Measurements from ENCODE around the gene GNLY. TPM values are rescaled to one million over a fixed set of nuclear protein-coding genes. Genes with fewer than 3 reads are reported as not detected.

GNLY gene
- total RNA-seq, 1 donor from 2014 or later: not detected

- Mint-ChIP-seq H3K27ac (ENCODE audit: unreplicated experiment) (no peak overlapping the region), H3K27me3 (ENCODE audit: low read depth, unreplicated experiment) (no peaks in the 10 kb centered on the region), H3K4me1 (ENCODE audit: low read depth, unreplicated experiment) (no peaks in the 10 kb centered on the region), H3K4me3 (ENCODE audit: unreplicated experiment) (no peak overlapping the region), H3K9me3 (ENCODE audit: unreplicated experiment) (no peaks in the 10 kb centered on the region), H3K36me3 (ENCODE audit: low read depth, unreplicated experiment) (peaks cover 22% of the 10 kb centered on the region)
- no peak for TF ChIP-seq CTCF (IDR thresholded peaks at IDR 0.05; ENCODE audit: insufficient read depth, low read depth, low read length)
- no peak for TF ChIP-seq EZH2 (IDR thresholded peaks at IDR 0.05; ENCODE audit: insufficient read depth, low read length)
- Histone ChIP-seq H3K36me3 (ENCODE audit: insufficient read depth, low read length) (peaks cover 49% of the 10 kb centered on the region), H3K79me2 (ENCODE audit: insufficient read depth, low read length) (no peaks in the 10 kb centered on the region), H3K27me3 (ENCODE audit: insufficient read depth, low read length) (no peaks in the 10 kb centered on the region), H3K4me2 (ENCODE audit: low read length) (peak overlapping the region; percentile 40), H3K9me3 (ENCODE audit: insufficient read depth, low read depth, low read length) (no peaks in the 10 kb centered on the region), H4K20me1 (ENCODE audit: insufficient read depth, low read length) (peaks cover 3% of the 10 kb centered on the region), H3K9ac (ENCODE audit: low read length) (no peak overlapping the region), H3K27ac (ENCODE audit: low read depth, low read length) (peak overlapping the region; percentile 22), H3K4me3 (ENCODE audit: insufficient read depth, low read depth, low read length) (no peak overlapping the region), H2AFZ (ENCODE audit: low read depth, low read length) (no peak overlapping the region), H3K4me1 (ENCODE audit: insufficient read depth, low read length) (peaks cover 26% of the 10 kb centered on the region)
- FAIRE-seq (no peak), DNase-seq (ENCODE audit: low read depth) (peak; percentile 40)
These were observed 44.7 kb upstream of the GNLY start for GRCh38 chr2:85649201-85650190.

GRCh38 chr2:85650456-85650855, 43.7 kb upstream of the GNLY start:
- Mint-ChIP-seq H3K4me1 (ENCODE audit: low read depth, unreplicated experiment) (no peaks in the 10 kb centered on the region), H3K4me3 (ENCODE audit: unreplicated experiment) (no peak overlapping the region)
- no peak for FAIRE-seq

More at GRCh38 chr2:85650456-85650855, 43.7 kb upstream of the GNLY start:
- H3K4me3 ChIP-seq (ENCODE audit: insufficient read depth, low read depth, low read length): no peak overlapping the region
- H3K79me2 ChIP-seq (ENCODE audit: insufficient read depth, low read length): no peaks in the 10 kb centered on the region
- H4K20me1 ChIP-seq (ENCODE audit: insufficient read depth, low read length): peaks cover 3% of the 10 kb centered on the region
- H3K36me3 ChIP-seq (ENCODE audit: insufficient read depth, low read length): peaks cover 42% of the 10 kb centered on the region
- no peaks in the 10 kb centered on the region for H3K9me3 ChIP-seq (ENCODE audit: insufficient read depth, low read depth, low read length)
- TF ChIP-seq EZH2 (IDR thresholded peaks at IDR 0.05; ENCODE audit: insufficient read depth, low read length) (no peak), CTCF (IDR thresholded peaks at IDR 0.05; ENCODE audit: insufficient read depth, low read depth, low read length) (no peak)
- no peaks in the 10 kb centered on the region for H3K27me3 Mint-ChIP-seq (ENCODE audit: low read depth, unreplicated experiment)
- no peaks in the 10 kb centered on the region for H3K9me3 Mint-ChIP-seq (ENCODE audit: unreplicated experiment)
- H3K4me1 ChIP-seq (ENCODE audit: insufficient read depth, low read length): peaks cover 28% of the 10 kb centered on the region
- no peak overlapping the region for H3K9ac ChIP-seq (ENCODE audit: low read length)
- no peak overlapping the region for H3K27ac ChIP-seq (ENCODE audit: low read depth, low read length)
- H3K27me3 ChIP-seq (ENCODE audit: insufficient read depth, low read length): no peaks in the 10 kb centered on the region
- H3K36me3 Mint-ChIP-seq (ENCODE audit: low read depth, unreplicated experiment): peaks cover 22% of the 10 kb centered on the region
- DNase-seq (ENCODE audit: low read depth): no peak
- no peak overlapping the region for H3K4me2 ChIP-seq (ENCODE audit: low read length)
- no peak overlapping the region for H3K27ac Mint-ChIP-seq (ENCODE audit: unreplicated experiment)
- no peak overlapping the region for H2AFZ ChIP-seq (ENCODE audit: low read depth, low read length)

All from astrocyte (in vitro differentiated cells and primary cell).